Midbrain (tissue), 1 donor: ENCODE measurements around the gene OSBPL2.

Source experiments
- DNase-seq: peaks from one replicate; lab custom pipeline; 2025; lab: John Stamatoyannopoulos, UW

Gene OSBPL2

GRCh38 chr20:62301773-62302340 lies 63.5 kb downstream of the OSBPL2 start:
- DNase-seq: peak; percentile 80

GRCh38 chr20:62302341-62303061 lies 64.2 kb downstream of the OSBPL2 start, which contains the start of gene ADRM1:
Gene ADRM1 (plus strand): TSS chr20:62302997. CDS start chr20:62303569, 572 bp downstream.
- peak; percentile 98 for DNase-seq

GRCh38 chr20:62303062-62303339 lies 64.7 kb downstream of the OSBPL2 start:
- DNase-seq: no peak

GRCh38 chr20:62303340-62304226 lies 65.3 kb downstream of the OSBPL2 start:
- no peak for DNase-seq

- no peak for DNase-seq
Observed at GRCh38 chr20:62304331-62305148, 66.2 kb downstream of the OSBPL2 start.

GRCh38 chr20:62305149-62305764 lies 66.9 kb downstream of the OSBPL2 start:
- DNase-seq: no peak

GRCh38 chr20:62305765-62306413 lies 67.6 kb downstream of the OSBPL2 start:
- no peak for DNase-seq

GRCh38 chr20:62306414-62307187 lies 68.3 kb downstream of the OSBPL2 start:
- DNase-seq: no peak

GRCh38 chr20:62307226-62308101 lies 69.1 kb downstream of the OSBPL2 start:
- DNase-seq: no peak

GRCh38 chr20:62308102-62308822 lies 69.9 kb downstream of the OSBPL2 start:
- peak; percentile 12 for DNase-seq

- DNase-seq: no peak
Observed at GRCh38 chr20:62309198-62309944, 71.0 kb downstream of the OSBPL2 start.

- DNase-seq: no peak
Observed at GRCh38 chr20:62309947-62310756, 71.8 kb downstream of the OSBPL2 start.

GRCh38 chr20:62310757-62311121 lies 72.4 kb downstream of the OSBPL2 start:
- DNase-seq: no peak

- no peak for DNase-seq
Observed at GRCh38 chr20:62311150-62311549, 72.8 kb downstream of the OSBPL2 start.

- no peak for DNase-seq
Observed at GRCh38 chr20:62311832-62312661, 73.7 kb downstream of the OSBPL2 start.

GRCh38 chr20:62312662-62312977 lies 74.3 kb downstream of the OSBPL2 start:
- DNase-seq: no peak
